Measurements from ENCODE around the gene TNFSF12.

TNFSF12 gene

DNA sequence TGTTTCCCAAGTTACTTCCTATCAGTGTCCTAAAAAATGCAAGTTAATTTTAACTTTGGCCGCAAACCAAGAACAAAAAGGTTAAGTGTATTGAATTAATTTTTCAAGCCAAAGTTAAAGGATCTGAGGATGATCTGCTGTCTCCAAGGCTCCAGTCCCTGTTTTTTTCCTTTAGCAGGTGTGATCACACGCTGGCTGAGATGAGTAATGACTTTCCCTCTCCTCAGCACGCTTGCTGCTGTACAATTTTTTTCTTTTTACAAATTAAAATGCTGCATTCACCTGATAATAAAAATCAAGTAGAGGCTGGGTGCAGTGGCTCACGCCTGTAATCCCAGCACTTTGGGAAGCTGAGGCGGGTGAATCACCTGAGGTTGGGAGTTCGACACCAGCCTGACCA, 3.9 kb upstream of the TNFSF12 start:
- DNase-seq (ENCODE audit: low read depth): no peak

DNA sequence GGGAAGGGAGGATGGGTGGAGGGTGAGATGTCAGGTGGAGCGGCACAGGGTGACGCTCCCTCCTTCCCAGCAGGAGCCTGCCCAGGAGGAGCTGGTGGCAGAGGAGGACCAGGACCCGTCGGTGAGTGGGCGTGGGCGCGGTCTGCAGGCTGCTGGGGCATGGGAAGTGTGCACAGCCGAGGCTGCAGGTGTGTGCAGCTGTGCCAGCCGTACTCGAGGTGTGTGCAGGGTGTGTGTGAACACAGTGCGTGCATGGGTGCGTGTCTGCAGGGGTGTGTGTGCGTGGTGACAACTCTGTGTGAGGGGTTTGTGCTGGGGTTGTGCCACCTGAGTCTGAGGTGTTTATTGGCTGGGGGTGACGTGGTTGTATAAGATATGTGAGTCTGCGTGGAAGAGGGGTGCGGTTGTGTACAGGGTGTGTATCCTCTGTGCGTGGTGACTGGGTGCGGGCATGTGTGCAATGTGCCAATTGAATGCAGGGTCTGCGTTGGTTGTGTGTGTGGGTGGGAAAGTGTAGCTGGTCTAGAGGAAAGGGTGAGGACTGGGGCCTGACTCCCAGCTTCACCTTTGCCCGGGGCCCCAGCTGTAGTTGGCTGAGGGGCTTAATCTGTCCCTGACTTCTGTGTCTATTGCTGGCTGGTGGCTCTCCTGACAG, 670 bp downstream of the TNFSF12 start:
- DNase-seq (ENCODE audit: low read depth): no peak

DNA sequence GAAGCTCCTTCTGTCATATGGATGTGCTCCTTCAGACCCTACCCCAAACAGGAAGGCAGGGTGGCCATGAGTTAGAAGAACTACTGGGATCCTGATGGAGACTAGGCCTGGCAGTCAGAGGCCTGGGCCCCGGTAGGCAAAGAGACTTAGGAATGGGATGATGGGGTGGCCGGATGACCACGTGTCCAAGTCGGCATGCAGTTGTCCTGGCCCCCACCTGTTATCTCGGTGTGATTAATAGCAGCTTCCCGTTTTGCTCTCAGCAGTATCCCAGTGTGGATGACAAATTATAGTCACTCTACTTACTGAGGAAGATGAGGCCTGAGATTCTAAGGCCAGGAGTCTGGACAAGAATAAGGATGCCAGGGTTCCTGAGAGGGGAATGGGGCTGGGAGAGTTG, 1.5 kb downstream of the TNFSF12 start:
- DNase-seq (ENCODE audit: low read depth): no peak

DNA sequence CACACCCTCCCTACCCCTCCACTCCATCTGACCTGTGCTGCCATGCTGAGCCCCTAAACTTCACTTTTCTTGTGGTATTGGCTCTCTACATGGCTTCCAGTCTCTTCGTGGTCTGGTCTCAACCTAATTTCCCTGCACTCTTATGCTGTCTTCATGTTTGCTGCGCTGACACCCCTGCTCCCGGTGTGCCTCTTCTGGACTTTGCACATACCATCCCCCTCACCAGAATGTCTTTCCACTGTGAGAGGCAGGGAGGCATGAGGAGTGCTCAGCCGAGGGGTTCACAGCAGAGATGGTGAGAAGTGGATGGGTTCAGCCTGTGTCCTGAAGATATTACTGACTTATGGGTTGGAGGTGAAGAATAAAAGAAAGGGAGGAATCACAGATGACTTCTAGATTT, 2.5 kb downstream of the TNFSF12 start:
- no peak for DNase-seq (ENCODE audit: low read depth)

DNA sequence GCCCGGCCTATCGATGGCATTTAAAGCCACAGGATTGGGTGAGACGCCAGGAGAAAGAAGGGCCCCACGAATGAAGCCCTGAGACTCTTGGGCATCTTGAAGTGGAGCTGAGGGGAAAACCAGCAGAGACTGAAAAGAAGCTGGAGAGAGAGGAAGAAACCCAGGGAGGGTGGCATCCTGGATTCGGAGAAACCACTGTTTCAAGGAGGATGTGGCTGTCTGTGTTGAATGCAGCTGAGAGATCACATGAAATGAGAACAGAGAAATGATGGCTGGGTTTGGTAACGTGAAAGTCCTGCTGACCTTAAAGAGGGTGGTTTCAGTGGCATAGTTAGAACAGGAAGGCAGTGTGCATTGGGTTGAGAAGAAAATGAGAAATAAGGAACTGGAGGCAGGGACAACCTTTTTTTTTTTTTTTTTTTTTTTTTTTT, 3.8 kb downstream of the TNFSF12 start:
- DNase-seq (ENCODE audit: low read depth): no peak

DNA sequence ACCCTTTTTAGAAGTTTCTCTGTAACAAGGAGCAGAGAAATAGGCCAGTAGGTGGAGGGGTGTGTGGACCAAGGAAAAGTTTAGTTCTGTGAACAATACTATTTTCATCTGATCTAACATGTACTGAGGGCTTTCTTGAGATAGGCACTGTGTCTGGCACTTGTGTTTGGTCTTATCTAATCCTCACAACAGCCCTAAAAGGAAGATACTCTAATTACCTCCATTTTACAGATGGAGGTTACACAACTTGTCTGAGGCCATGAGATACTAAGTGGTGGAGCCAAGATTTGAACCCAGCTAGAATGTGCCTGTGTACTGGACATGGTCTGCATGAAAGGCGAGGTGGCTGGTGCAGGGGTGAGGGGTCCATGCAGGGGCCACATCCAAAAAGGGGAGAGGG, 4.5 kb downstream of the TNFSF12 start:
- DNase-seq (ENCODE audit: low read depth): no peak

DNA sequence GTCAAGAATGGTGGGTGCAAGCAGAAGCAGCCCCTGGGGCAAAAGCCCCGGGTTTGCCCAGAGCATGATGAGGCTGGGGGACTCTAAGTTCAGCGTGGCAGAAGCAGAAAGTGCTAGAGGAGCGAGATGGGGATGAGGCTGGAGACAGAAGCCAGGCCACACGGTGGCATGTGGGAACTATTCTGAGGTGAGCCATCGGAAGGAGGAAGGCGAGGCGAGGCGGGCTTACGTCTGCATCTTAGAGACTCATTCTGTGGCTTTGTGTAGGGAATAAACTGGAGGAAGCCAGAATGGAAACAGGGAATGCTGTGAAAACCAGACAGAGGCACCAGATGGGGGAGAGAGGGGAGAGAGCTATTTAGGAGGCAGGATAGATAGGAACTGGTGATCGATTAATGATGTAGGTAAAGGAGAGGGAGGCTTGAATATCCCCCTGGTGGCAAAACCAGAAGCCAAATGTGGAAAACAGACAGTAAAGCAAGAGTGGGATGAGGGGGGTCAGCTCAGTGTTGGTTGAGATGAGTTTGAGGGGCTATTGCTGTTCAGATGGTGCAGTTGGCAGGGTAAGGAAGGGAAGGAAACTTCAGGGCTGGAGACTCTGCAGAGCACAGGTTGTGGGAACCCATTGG, 6.6 kb downstream of the TNFSF12 start:
- no peak for DNase-seq (ENCODE audit: low read depth)

DNA sequence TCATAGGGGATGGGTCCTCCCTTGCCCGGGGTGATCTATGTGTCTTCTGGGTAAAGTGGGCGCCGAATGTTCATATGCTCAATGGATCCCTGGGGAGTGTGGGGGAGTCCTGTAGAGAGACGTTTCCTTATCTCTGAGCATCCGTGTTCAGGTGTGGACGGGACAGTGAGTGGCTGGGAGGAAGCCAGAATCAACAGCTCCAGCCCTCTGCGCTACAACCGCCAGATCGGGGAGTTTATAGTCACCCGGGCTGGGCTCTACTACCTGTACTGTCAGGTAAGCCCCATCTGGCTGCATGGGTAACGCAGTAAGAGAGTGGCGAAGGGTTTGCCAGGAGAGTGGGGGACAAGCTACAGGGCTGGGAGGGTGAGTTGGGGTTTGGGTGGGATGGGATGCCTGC, 7.8 kb downstream of the TNFSF12 start:
- DNase-seq (ENCODE audit: low read depth): no peak

DNA sequence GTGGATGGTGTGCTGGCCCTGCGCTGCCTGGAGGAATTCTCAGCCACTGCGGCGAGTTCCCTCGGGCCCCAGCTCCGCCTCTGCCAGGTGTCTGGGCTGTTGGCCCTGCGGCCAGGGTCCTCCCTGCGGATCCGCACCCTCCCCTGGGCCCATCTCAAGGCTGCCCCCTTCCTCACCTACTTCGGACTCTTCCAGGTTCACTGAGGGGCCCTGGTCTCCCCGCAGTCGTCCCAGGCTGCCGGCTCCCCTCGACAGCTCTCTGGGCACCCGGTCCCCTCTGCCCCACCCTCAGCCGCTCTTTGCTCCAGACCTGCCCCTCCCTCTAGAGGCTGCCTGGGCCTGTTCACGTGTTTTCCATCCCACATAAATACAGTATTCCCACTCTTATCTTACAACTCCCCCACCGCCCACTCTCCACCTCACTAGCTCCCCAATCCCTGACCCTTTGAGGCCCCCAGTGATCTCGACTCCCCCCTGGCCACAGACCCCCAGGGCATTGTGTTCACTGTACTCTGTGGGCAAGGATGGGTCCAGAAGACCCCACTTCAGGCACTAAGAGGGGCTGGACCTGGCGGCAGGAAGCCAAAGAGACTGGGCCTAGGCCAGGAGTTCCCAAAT, 8.4 kb downstream of the TNFSF12 start:
- no peak for DNase-seq (ENCODE audit: low read depth)

DNA sequence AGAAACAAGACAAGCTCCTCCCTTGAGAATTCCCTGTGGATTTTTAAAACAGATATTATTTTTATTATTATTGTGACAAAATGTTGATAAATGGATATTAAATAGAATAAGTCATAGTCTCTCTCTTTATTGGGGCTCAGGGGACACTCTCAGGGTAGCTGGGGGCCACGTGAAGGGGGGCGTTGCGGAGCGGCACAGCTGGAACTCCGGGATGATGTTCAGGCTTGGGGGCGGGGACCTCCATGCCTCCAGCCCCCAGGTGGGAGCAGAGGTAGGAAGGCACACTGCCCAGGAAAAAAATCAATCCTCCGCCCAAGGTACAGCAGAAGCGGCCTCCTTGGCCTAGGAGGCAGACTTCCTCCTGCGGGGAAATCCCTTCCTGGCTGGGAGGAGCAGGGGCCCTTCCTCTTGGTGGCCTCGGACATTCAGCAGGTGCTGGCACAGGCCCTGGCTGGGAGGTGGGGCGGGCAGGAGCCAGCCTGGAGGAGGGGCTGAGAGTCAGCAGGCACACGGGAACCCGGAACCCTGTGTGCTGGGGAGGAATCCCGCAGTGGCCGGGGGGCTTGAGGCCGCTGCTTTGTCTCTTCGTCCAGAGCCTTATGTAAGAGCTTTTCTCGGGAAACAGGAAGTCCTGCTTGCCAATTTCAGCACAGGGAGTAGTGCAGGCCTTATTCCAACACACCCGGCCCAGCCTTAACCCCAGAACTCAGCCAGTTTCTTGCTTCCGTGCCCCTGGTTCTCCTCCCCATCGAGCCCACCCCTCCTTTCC, 9.1 kb downstream of the TNFSF12 start:
- DNase-seq (ENCODE audit: low read depth): no peak

DNA sequence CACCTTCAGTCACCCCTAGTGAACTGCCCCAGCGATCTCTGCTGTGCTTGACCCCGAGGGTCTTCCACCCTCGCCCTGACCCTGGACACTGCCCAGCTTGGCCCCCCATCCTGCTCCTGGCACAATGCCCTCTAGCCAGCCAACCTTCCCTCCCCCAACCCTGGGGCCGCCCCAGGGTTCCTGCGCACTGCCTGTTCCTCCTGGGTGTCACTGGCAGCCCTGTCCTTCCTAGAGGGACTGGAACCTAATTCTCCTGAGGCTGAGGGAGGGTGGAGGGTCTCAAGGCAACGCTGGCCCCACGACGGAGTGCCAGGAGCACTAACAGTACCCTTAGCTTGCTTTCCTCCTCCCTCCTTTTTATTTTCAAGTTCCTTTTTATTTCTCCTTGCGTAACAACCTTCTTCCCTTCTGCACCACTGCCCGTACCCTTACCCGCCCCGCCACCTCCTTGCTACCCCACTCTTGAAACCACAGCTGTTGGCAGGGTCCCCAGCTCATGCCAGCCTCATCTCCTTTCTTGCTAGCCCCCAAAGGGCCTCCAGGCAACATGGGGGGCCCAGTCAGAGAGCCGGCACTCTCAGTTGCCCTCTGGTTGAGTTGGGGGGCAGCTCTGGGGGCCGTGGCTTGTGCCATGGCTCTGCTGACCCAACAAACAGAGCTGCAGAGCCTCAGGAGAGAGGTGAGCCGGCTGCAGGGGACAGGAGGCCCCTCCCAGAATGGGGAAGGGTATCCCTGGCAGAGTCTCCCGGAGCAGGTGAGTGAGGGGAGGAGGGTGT, 9.9 kb downstream of the TNFSF12 start, which contains the start of gene TNFSF13:
Gene TNFSF13 (plus strand): TSS at position 207 of the 776 bp plus-strand sequence. CDS start 290 bp downstream, at position 497.
- no peak for DNase-seq (ENCODE audit: low read depth)

DNA sequence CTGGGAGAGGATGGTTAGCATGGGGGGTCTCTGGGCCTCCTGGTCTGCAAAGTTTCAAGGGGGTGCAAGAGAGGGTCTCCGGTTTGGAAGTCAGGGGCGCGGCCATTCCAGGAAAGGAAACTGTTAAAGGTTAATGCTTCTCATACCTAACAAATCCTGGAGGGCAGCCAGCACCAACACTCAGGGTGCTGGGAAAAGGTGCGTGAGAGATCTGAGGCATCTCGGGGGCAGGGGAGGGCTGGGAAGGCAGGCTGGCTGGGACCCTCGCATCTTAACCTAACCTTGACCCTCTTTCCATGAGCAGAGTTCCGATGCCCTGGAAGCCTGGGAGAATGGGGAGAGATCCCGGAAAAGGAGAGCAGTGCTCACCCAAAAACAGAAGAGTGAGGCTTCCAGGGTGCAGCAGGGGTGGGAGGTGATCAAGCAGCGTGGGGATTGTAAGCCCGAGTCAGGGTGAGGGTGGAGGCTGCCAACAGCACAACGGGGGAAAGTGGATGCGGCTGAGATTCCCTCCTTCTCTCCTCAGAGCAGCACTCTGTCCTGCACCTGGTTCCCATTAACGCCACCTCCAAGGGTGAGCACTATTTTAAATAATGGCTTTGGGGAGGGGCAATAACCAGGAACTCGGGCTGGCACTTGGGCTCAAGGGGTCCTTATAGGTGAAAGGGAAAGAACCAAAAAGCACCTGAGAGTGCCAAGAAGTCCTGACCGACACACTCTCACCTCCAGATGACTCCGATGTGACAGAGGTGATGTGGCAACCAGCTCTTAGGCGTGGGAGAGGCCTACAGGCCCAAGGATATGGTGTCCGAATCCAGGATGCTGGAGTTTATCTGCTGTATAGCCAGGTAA, 10.7 kb downstream of the TNFSF12 start:
- no peak for DNase-seq (ENCODE audit: low read depth)

DNA sequence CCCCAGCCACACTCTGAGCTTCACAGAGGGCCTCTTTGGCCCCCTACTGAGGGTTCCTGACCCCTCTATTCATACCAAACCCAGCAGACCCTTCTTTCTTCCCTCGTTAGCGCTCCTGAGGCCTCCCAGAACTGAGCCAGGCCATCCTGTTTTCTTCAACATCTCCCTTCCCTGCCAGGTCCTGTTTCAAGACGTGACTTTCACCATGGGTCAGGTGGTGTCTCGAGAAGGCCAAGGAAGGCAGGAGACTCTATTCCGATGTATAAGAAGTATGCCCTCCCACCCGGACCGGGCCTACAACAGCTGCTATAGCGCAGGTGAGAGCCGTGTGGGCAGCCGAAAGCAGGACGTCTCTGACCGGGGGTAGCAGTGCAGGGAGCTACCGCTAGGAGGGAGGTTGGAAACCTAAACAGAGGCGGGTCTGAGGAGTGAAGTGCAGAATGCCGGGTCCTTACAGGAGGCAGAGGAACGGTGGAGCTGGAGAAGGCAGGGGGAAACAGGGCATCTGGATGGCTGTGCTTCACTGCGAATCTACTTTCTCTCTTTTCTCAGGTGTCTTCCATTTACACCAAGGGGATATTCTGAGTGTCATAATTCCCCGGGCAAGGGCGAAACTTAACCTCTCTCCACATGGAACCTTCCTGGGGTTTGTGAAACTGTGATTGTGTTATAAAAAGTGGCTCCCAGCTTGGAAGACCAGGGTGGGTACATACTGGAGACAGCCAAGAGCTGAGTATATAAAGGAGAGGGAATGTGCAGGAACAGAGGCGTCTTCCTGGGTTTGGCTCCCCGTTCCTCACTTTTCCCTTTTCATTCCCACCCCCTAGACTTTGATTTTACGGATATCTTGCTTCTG, 11.5 kb downstream of the TNFSF12 start:
- DNase-seq (ENCODE audit: low read depth): no peak

DNA sequence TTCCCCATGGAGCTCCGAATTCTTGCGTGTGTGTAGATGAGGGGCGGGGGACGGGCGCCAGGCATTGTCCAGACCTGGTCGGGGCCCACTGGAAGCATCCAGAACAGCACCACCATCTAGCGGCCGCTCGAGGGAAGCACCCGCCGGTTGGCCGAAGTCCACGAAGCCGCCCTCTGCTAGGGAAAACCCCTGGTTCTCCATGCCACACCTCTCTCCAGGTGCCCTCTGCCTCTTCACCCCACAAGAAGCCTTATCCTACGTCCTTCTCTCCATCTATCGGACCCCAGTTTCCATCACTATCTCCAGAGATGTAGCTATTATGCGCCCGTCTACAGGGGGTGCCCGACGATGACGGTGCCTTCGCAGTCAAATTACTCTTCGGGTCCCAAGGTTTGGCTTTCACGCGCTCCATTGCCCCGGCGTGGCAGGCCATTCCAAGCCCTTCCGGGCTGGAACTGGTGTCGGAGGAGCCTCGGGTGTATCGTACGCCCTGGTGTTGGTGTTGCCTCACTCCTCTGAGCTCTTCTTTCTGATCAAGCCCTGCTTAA, 12.2 kb downstream of the TNFSF12 start:
- peak; percentile 77 for DNase-seq (ENCODE audit: low read depth)

DNA sequence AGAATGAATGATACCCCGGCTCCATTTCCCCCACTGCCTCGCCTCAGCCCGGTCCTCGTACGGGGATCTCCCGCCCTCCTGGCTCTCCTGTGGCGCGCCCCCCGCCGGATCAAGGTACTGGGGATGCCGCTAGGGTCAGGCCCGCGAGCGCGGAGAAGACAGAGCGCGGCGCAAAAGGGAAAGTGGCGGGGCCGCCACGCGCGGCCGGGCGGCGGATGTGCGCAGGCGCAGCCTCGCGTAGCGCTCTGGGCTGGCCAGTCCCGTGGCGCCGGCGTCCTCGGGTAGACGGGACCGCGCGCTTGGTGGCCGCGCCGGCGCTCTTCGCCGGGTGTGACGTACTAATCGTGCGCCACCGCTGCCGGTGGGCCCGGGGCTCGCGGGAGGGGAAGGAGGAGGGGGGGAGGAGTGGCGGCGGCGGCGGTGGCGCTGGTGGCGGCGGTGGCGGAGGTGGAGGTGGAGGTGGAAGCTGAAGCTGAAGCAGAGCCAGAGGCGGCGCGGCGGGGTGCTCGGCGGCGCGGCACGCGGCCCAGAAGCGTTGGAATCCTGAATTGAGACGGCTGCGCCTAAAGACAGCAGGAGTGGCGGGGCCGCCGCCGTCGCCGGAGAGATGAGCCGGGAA, 12.8 kb downstream of the TNFSF12 start, which contains the start of gene SENP3:
Gene SENP3 (plus strand): TSS at position 331 of the 619 bp plus-strand sequence. CDS start 1,158 bp downstream, outside the sequence.
- DNase-seq (ENCODE audit: low read depth): peak; percentile 84

DNA sequence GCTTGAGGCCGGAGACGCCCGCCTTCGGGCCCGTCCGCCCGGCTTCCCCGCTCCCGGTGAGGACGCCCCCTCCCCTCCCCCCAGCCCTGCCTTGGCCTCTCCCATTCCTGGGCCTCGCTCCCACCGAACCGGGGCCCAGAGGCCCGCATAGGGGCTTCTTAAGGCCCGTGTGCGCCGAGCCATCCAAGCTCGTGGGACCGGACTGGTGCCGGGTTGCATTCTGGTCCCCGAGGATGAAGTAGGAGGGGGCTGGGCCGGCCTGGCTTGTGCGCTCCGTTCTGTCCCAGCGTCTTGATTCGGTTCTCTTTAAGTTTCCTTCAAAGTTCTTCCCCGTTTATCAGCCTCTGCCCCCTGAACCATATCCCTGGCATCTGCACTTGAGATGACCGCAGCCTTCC, 13.3 kb downstream of the TNFSF12 start:
- no peak for DNase-seq (ENCODE audit: low read depth)

DNA sequence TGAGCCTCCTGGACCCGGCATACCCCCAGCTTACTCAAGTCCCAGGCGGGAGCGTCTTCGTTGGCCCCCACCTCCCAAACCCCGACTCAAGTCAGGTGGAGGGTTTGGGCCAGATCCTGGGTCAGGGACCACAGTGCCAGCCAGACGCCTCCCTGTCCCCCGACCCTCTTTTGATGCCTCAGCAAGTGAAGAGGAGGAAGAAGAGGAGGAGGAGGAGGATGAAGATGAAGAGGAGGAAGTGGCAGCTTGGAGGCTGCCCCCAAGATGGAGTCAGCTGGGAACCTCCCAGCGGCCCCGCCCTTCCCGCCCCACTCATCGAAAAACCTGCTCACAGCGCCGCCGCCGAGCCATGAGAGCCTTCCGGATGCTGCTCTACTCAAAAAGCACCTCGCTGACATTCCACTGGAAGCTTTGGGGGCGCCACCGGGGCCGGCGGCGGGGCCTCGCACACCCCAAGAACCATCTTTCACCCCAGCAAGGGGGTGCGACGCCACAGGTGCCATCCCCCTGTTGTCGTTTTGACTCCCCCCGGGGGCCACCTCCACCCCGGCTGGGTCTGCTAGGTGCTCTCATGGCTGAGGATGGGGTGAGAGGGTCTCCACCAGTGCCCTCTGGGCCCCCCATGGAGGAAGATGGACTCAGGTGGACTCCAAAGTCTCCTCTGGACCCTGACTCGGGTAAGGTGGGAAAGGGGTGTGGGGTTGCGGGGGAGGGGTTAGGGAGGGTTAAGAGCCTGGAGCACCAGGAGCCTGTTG, 14.4 kb downstream of the TNFSF12 start:
- DNase-seq (ENCODE audit: low read depth): no peak

DNA sequence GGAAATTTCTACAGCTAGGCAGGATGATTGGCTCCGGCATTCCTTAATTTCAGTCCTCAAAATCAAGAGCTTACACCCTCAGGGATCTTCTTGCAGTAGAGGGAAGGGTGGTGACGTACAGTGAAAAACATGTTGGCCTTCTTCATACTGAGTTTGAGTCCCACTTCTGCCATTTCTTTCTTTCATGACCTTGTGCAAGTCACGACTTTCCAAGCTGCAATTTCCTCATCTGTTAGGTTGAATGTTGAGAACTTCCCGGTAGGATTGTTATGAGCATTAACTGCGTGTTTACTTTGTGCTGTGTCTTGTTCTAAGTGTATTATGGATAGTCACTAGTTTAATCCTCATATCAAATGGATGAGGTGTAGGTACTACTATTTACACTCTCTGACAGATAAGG, 20.7 kb downstream of the TNFSF12 start:
- DNase-seq (ENCODE audit: low read depth): no peak
